Pancreas (tissue), 10 donors: Measurements from ENCODE around the gene ACAA1. TPM values are rescaled to one million over a fixed set of nuclear protein-coding genes. Genes with fewer than 3 reads are reported as not detected.
A peak's percentile ranks its signal among the peaks of the same experiment; 100 is the strongest.

ENCODE experiments used
- ATAC-seq, 4 donors: fragments of 200-7000 bp; cut with Tn5 transposase; one replicate each; pipeline versions ENCODE4 v1.8.0 to v1.9.1; 2020; ENCODE audit warnings: mild to moderate bottlenecking in 4 of 4, moderate library complexity in 4 of 4
- DNase-seq, 6 donors: peaks; one replicate each; pipeline ENCODE4 v3.0.0-alpha.2; 2020
- FAIRE-seq: peaks from 2 replicates; lab custom pipeline; 2012; peaks lifted over from hg19 to GRCh38; lab: Jason Lieb, UNC
- H3K27ac ChIP-seq, 4 donors: fragments of 200-600 bp; sonication (generic); 1 replicate in 3 of 4; 2 replicates in 1 of 4; pipeline versions ENCODE4 v1.5.0 to v1.8.0; 2020
- H3K27me3 ChIP-seq, 4 donors: fragments of 200-600 bp; one replicate each; pipeline ENCODE4 v1.8.0; 2021
- H3K36me3 ChIP-seq, 3 donors: fragments of 200-600 bp; sonication (generic) in 1 of 3; one replicate each; pipeline versions ENCODE4 v1.5.0 to v1.8.0; 2020 to 2021
- H3K4me1 ChIP-seq, 3 donors: fragments of 200-600 bp; one replicate each; pipeline ENCODE4 v1.8.0; 2021
- H3K4me3 ChIP-seq, 4 donors: fragments of 200-600 bp; sonication (generic) in 2 of 4; one replicate each; pipeline versions ENCODE4 v1.5.0 to v1.8.0; 2020 to 2021
- H3K9me3 ChIP-seq, 4 donors: fragments of 200-600 bp; one replicate each; pipeline ENCODE4 v1.8.0; 2021
- CTCF ChIP-seq, 4 donors: fragments of 200-600 bp; sonication (generic) in 3 of 4; IDR thresholded peaks; one replicate each; pipeline versions ENCODE4 v1.5.0 to v1.8.0; 2021; ENCODE audit warnings: antibody characterized with exemption in 4 of 4
- WGBS, 2 donors: extraction: QIAGEN DNeasy Blood & Tissue Kit; methylation state at CpG; one replicate each; pipeline ENCODE4 v1.1.7; 2013; 5-methylcytosine and 5-hydroxymethylcytosine counted together
- intact Hi-C, 3 donors: fragments of 100-400 bp; cut with DNase I; formaldehyde crosslinking; loops; one replicate each; pipeline versions ENCODE4 v1.11.1 to v1.14.2; 2022
- polyA plus RNA-seq, 2 donors: library from polyadenylated mRNA; stranded (reverse); fragments of 200-250 nt; gene quantifications; one replicate each; pipeline ENCODE4 v1.2.3, GENCODE V29; 2013
- total RNA-seq, 6 donors: library from RNA; stranded (reverse); fragmentation: NEBNext Ultra II Directional in 4 of 6; extraction: Animal tissue kit (Norgen Biotek cat#: 25700) in 4 of 6; gene quantifications; one replicate each; pipeline versions ENCODE4 v1.2.1 to v1.2.4, GENCODE V29; 2021 to 2023
- donor health status: healthy with polysubstance abuse.
- donor health status: DM: no; HTN: no; CAD: no; lungs with moderate emphysema.
- donor health status: DM: no; HTN: no; CAD: no.
- donor health status: control.
- donor health status: control.
- donor health status: Bipolar disorder and iron deficiency.
- donor health status: DM: yes; HTN: yes; CAD: no.
- donor health status: DM: no; HTN: no; CAD: no.
- donor health status: DM: no; HTN: no; CAD: no.
- donor health status: DM: yes; HTN: yes; CAD: no.

ACAA1 gene
- total and polyA plus RNA-seq, 8 donors, result 44.2 to 110 (median 59.3) TPM

- intact Hi-C loops, result no loop called here
- H3K27ac ChIP-seq, result peak overlapping the region in 1 of 4 donors; percentile 25
- DNase-seq, result no peak
- H3K4me3 ChIP-seq, result no peak overlapping the region
- no peak for TF ChIP-seq CTCF (IDR thresholded peaks at IDR 0.05)
- H3K9me3 ChIP-seq, result no peaks in the 10 kb centered on the region
- no peaks in the 10 kb centered on the region for H3K36me3 ChIP-seq
- 88 to 91% methylated on average over 3 of the region's 3 CpGs for whole genome bisulfite sequencing, 2 donors
- FAIRE-seq, result no peak
- peak in 3 of 4 donors; percentile 41 to 45 (median 44) for ATAC-seq
- H3K27me3 ChIP-seq, result no peaks in the 10 kb centered on the region
- no peaks in the 10 kb centered on the region for H3K4me1 ChIP-seq
These were observed 14.8 kb upstream of the ACAA1 start for GRCh38 chr3:38151667-38152265.

- Histone ChIP-seq H3K4me1 (no peaks in the 10 kb centered on the region), H3K27me3 (no peaks in the 10 kb centered on the region), H3K4me3 (no peak overlapping the region), H3K27ac (peak overlapping the region in 1 of 4 donors; percentile 25), H3K36me3 (no peaks in the 10 kb centered on the region), H3K9me3 (no peaks in the 10 kb centered on the region)
- TF ChIP-seq CTCF (IDR thresholded peaks at IDR 0.05), result no peak
- no peak for ATAC-seq
- DNase-seq, result no peak
- 74 to 79% methylated on average over 3 of the region's 3 CpGs for WGBS, 2 donors
- intact Hi-C loops, result no loop called here
- FAIRE-seq, result no peak
These were observed 14.0 kb upstream of the ACAA1 start for GRCh38 chr3:38150780-38151528.

GRCh38 chr3:38149708-38150107 lies 12.8 kb upstream of the ACAA1 start:
- ATAC-seq (no peak), FAIRE-seq (no peak), DNase-seq (no peak)
- H3K27ac ChIP-seq, result no peak overlapping the region
- H3K4me1 ChIP-seq, result no peaks in the 10 kb centered on the region
- H3K4me3 ChIP-seq, result no peak overlapping the region
- no peaks in the 10 kb centered on the region for H3K27me3 ChIP-seq
- no peak for TF ChIP-seq CTCF (IDR thresholded peaks at IDR 0.05)
- no peaks in the 10 kb centered on the region for H3K36me3 ChIP-seq
- WGBS, 2 donors, result 47 to 63% methylated on average over 3 of the region's 3 CpGs
- no peaks in the 10 kb centered on the region for H3K9me3 ChIP-seq
- intact Hi-C loops, result no loop called here

GRCh38 chr3:38148311-38148882 lies 11.5 kb upstream of the ACAA1 start:
- H3K36me3 ChIP-seq, result no peaks in the 10 kb centered on the region
- intact Hi-C loops, result no loop called here
- no peaks in the 10 kb centered on the region for H3K4me1 ChIP-seq
- DNase-seq (no peak), ATAC-seq (peak in 2 of 4 donors; percentile 47 to 60), FAIRE-seq (no peak)
- H3K9me3 ChIP-seq, result no peaks in the 10 kb centered on the region
- H3K4me3 ChIP-seq, result no peak overlapping the region
- H3K27me3 ChIP-seq, result no peaks in the 10 kb centered on the region
- TF ChIP-seq CTCF (IDR thresholded peaks at IDR 0.05), result no peak
- H3K27ac ChIP-seq, result no peak overlapping the region
- 70 to 79% methylated on average over 5 of the region's 5 CpGs for WGBS, 2 donors
